Endothelial cell of umbilical vein (primary cell): ENCODE results near the gene GGT5. TPM values are rescaled to one million over a fixed set of nuclear protein-coding genes. Genes with fewer than 3 reads are reported as not detected.

Experiments used
- BruUV-seq: library from RNA; stranded (reverse); fragments of 400-500 nt; replicated peaks from 2 replicates; lab custom pipeline; 2021; lab: Mats Ljungman, UMichigan
- CTCF ChIA-PET: fragments of 300-600, 350-600 bp; sonication (Branson Sonifier 250); formaldehyde crosslinking; loops from one replicate; lab custom pipeline; 2021; ENCODE audit warnings: antibody characterized with exemption, inconsistent platforms; lab: Charles Lee
- POLR2A ChIA-PET: fragments of 300-600, 350-600 bp; sonication (Branson Sonifier 250); formaldehyde crosslinking; loops from one replicate; lab custom pipeline; 2021; ENCODE audit warnings: antibody characterized with exemption, inconsistent platforms; lab: Charles Lee
- DNase-seq: peaks from one replicate; pipeline ENCODE4 v3.0.0-alpha.2; 2011; ENCODE audit warnings: low read depth, low spot score
- FAIRE-seq: peaks from 2 replicates; lab custom pipeline; 2011; peaks lifted over from hg19 to GRCh38; lab: Jason Lieb, UNC
- H2AFZ ChIP-seq: 2 replicates; pipeline ENCODE4 v1.6.0; 2012; ENCODE audit warnings: low read depth, low read length, control low read depth, inconsistent platforms
- H3K27ac ChIP-seq: 2 replicates; pipeline ENCODE4 v1.5.1; 2011; ENCODE audit warnings: low read depth, mild to moderate bottlenecking, control low read depth, low read length, moderate library complexity; ENCODE audit not compliant: insufficient read depth
- H3K27me3 ChIP-seq, 2 experiments: 2 replicates each; pipeline versions ENCODE4 v1.6.0 to v1.6.1; 2011; ENCODE audit warnings: low read length in 2 of 2, mixed read lengths in 1 of 2; ENCODE audit not compliant: control insufficient read depth in 2 of 2, insufficient read depth in 2 of 2
- H3K36me3 ChIP-seq, 2 experiments: 2 replicates in 1 of 2; 3 replicates in 1 of 2; pipeline ENCODE4 v1.5.1; 2011; ENCODE audit warnings: low read length in 2 of 2, mild to moderate bottlenecking in 1 of 2, moderate library complexity in 1 of 2; ENCODE audit not compliant: control insufficient read depth in 2 of 2, insufficient read depth in 2 of 2; ENCODE audit errors: extremely low read depth in 1 of 2
- H3K4me1 ChIP-seq: 3 replicates; pipeline ENCODE4 v1.5.1; 2011; ENCODE audit warnings: mild to moderate bottlenecking, low read length; ENCODE audit not compliant: control insufficient read depth, insufficient read depth; ENCODE audit errors: extremely low read depth
- H3K4me2 ChIP-seq: 2 replicates; pipeline ENCODE4 v1.6.1; 2011; ENCODE audit warnings: low read length, control low read depth, mixed read lengths; ENCODE audit not compliant: insufficient read depth
- H3K4me3 ChIP-seq, 3 experiments: fragments of 200-600 bp in 1 of 3; sonication (generic), shearing (Covaris generic) in 1 of 3; replicated peaks in 1 of 3; 2 replicates each; pipeline ENCODE4 v1.5.1; 2011 to 2016; ENCODE audit warnings: control low read depth in 3 of 3, low read length in 3 of 3, mild to moderate bottlenecking in 2 of 3, inconsistent platforms in 1 of 3, low read depth in 1 of 3, moderate library complexity in 1 of 3; ENCODE audit not compliant: insufficient read depth in 1 of 3
- H3K79me2 ChIP-seq: 2 replicates; pipeline ENCODE4 v1.6.0; 2012; ENCODE audit warnings: low read length, inconsistent platforms; ENCODE audit not compliant: control insufficient read depth, insufficient read depth
- H3K9ac ChIP-seq: replicated peaks from 2 replicates; pipeline ENCODE3; 2011; ENCODE audit warnings: low read length, control low read depth; ENCODE audit not compliant: insufficient read depth; ENCODE audit errors: extremely low read depth
- H3K9me1 ChIP-seq: replicated peaks from 3 replicates; pipeline ENCODE4 v1.6.0; 2011; ENCODE audit warnings: mild to moderate bottlenecking, low read length; ENCODE audit not compliant: control insufficient read depth, insufficient read depth; ENCODE audit errors: extremely low read depth
- H3K9me3 ChIP-seq: replicated peaks from 2 replicates; pipeline ENCODE4 v1.5.1; 2012; ENCODE audit warnings: low read length, inconsistent platforms; ENCODE audit not compliant: control insufficient read depth, insufficient read depth
- H4K20me1 ChIP-seq: replicated peaks from 2 replicates; pipeline ENCODE3; 2011; ENCODE audit warnings: mild to moderate bottlenecking, low read length; ENCODE audit not compliant: control insufficient read depth, insufficient read depth; ENCODE audit errors: extremely low read depth
- EZH2 ChIP-seq: IDR thresholded peaks from 2 replicates; pipeline ENCODE4 v1.6.1; 2012; ENCODE audit warnings: borderline replicate concordance, low read depth, mild to moderate bottlenecking, moderate library complexity, low read length, inconsistent platforms; ENCODE audit not compliant: severe bottlenecking
- FOS ChIP-seq: IDR thresholded peaks from 2 replicates; pipeline ENCODE4 v1.6.1; 2011; ENCODE audit warnings: mild to moderate bottlenecking, low read length, moderate library complexity, borderline replicate concordance; ENCODE audit not compliant: insufficient read depth
- GATA2 ChIP-seq: IDR thresholded peaks from 2 replicates; pipeline ENCODE4 v1.7.0; 2011; ENCODE audit warnings: low read depth, mild to moderate bottlenecking, moderate library complexity, mixed read lengths, low read length; ENCODE audit not compliant: insufficient read length, insufficient read depth
- JUN ChIP-seq: IDR thresholded peaks from 2 replicates; pipeline ENCODE4 v1.6.1; 2011; ENCODE audit warnings: borderline replicate concordance, low read depth; ENCODE audit not compliant: insufficient read length, insufficient read depth
- MYC ChIP-seq: IDR thresholded peaks from one replicate; pipeline ENCODE4 v1.6.1; 2011; ENCODE audit warnings: mild to moderate bottlenecking, low read depth, low read length
- POLR2A ChIP-seq: IDR thresholded peaks from 2 replicates; pipeline ENCODE4 v1.6.1; 2012; ENCODE audit warnings: low read depth, mild to moderate bottlenecking, control low read depth, low read length
- POLR2AphosphoS5 ChIP-seq: IDR thresholded peaks from 2 replicates; pipeline ENCODE4 v1.6.1; 2012; ENCODE audit warnings: low read depth, mild to moderate bottlenecking, control low read depth, low read length, moderate library complexity; ENCODE audit not compliant: insufficient read depth
- dilution Hi-C: fragments of 300-500 bp; cut with MboI; formaldehyde crosslinking; loops from one replicate; pipeline ENCODE4 v1.15.0; 2019; ENCODE audit warnings: low sequenced_read_pairs; ENCODE audit not compliant: extremely low pct_ligation_motif_present
- intact Hi-C: fragments of 100-400 bp; cut with micrococcal nuclease; formaldehyde crosslinking; loops from one replicate; pipeline ENCODE4 v1.10.0; 2022
- polyA plus RNA-seq, 4 experiments: library from polyadenylated mRNA; depleted of rRNA in 3 of 4; stranded (reverse) in 3 of 4; unstranded in 1 of 4; fragments of >200 nt; gene quantifications; 2 replicates each; pipeline versions ENCODE4 v1.2.1 to v1.2.3, GENCODE V29; 2011 to 2012; ENCODE audit warnings: missing spikeins in 1 of 4
- total RNA-seq: library from RNA; stranded (reverse); gene quantifications from 2 replicates; pipeline ENCODE4 v1.2.3, GENCODE V29; 2021
- TF ChIP-seq, protein P1 (sequence below): IDR thresholded peaks from 2 replicates; pipeline ENCODE4 v1.6.1; 2011; ENCODE audit not compliant: insufficient read depth, insufficient read length
- TF ChIP-seq, protein P2 (sequence below), 2 donors: IDR thresholded peaks; 1 replicate in 1 of 2; 2 replicates in 1 of 2; pipeline ENCODE4 v1.5.1; 2011; ENCODE audit warnings: low read length in 2 of 2, mild to moderate bottlenecking in 2 of 2, moderate library complexity in 2 of 2, control low read depth in 1 of 2, inconsistent platforms in 1 of 2, low read depth in 1 of 2; ENCODE audit not compliant: insufficient read depth in 1 of 2; ENCODE audit errors: extremely low read depth in 1 of 2

GGT5 gene
- total and polyA plus RNA-seq, 2 donors (not counting 3 experiments of a cell fraction or from before 2014, with no cell fraction given): 45.9 to 293 TPM

DNA sequence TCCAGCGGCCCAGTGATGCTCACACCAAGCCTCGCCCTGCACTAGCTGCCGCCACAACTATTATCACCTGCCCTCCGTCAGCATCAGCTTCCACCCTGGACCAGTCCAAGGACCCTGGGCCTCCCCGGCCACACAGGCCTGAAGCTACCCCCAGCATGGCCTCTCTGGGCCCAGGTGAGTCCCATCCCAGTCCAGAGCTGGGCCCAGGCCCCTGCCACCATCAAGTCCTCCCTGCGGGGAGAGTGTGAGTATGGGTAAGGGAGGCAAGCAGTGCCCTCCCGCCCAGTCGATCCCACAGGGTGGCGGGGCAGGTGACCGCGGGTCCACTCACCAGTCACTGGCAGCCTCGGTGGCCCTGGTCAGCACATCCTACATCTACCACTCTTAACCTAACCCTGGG is 73.1 kb downstream of the GGT5 start:
- Histone ChIP-seq H3K9me1 (no peaks in the 10 kb centered on the region), H2AFZ (no peak overlapping the region), H4K20me1 (no peaks in the 10 kb centered on the region), H3K4me3 (no peak overlapping the region), H3K9ac (no peak overlapping the region), H3K36me3 (peaks cover 9 to 34% of the 10 kb centered on the region in 2 experiments), H3K4me2 (no peak overlapping the region), H3K4me1 (no peaks in the 10 kb centered on the region), H3K27me3 (no peaks in the 10 kb centered on the region), H3K9me3 (no peaks in the 10 kb centered on the region), H3K79me2 (no peaks in the 10 kb centered on the region), H3K27ac (no peak overlapping the region)
- intact Hi-C loops: loop anchor here (10.0 kb wide), 1 partner anchor 307 kb away; no protein-coding TSS in a partner anchor
- no peak for TF ChIP-seq GATA2
- TF ChIP-seq, protein P1, sequence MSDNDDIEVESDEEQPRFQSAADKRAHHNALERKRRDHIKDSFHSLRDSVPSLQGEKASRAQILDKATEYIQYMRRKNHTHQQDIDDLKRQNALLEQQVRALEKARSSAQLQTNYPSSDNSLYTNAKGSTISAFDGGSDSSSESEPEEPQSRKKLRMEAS: no peak
- TF ChIP-seq, protein P2, sequence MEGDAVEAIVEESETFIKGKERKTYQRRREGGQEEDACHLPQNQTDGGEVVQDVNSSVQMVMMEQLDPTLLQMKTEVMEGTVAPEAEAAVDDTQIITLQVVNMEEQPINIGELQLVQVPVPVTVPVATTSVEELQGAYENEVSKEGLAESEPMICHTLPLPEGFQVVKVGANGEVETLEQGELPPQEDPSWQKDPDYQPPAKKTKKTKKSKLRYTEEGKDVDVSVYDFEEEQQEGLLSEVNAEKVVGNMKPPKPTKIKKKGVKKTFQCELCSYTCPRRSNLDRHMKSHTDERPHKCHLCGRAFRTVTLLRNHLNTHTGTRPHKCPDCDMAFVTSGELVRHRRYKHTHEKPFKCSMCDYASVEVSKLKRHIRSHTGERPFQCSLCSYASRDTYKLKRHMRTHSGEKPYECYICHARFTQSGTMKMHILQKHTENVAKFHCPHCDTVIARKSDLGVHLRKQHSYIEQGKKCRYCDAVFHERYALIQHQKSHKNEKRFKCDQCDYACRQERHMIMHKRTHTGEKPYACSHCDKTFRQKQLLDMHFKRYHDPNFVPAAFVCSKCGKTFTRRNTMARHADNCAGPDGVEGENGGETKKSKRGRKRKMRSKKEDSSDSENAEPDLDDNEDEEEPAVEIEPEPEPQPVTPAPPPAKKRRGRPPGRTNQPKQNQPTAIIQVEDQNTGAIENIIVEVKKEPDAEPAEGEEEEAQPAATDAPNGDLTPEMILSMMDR (IDR thresholded peaks at IDR 0.05; ENCODE audit: extremely low read depth in 1 of 2, insufficient read depth in 1 of 2, low read depth in 1 of 2, low read length in 2 of 2): no peak
- TF ChIP-seq MYC: no peak
- no peak for TF ChIP-seq POLR2AphosphoS5
- no peak for TF ChIP-seq FOS
- TF ChIP-seq POLR2A: no peak
- no peak for TF ChIP-seq JUN
- no peak for TF ChIP-seq EZH2
- no peak for DNase-seq
- BruUV-seq: no TSS peak
- dilution Hi-C loops: no loop called here
- no peak for FAIRE-seq
- ChIA-PET CTCF (interaction anchor here (0.9 to 2.7 kb wide), 3 partner anchors 15 to 216 kb away, joined by 3 to 13 read pairs (median 6); no protein-coding TSS in a partner anchor), POLR2A (no interaction called here)
